GM12878 (cell line): Measurements from ENCODE around the gene C17orf58.

ENCODE experiments used
- CTCF ChIP-seq, 3 experiments: IDR thresholded peaks in 2 of 3; conservative IDR thresholded peaks in 1 of 3; 2 replicates each; pipeline ENCODE4 v1.5.1; 2011; ENCODE audit warnings: low read depth in 3 of 3, low read length in 3 of 3, mild to moderate bottlenecking in 3 of 3, control low read depth in 2 of 3, moderate library complexity in 2 of 3, inconsistent platforms in 1 of 3, mixed read lengths in 1 of 3; ENCODE audit not compliant: control insufficient read depth in 2 of 3, insufficient read depth in 1 of 3; ENCODE audit errors: extremely low read depth in 1 of 3
- SP1 ChIP-seq: IDR thresholded peaks from one replicate; pipeline ENCODE4 v1.6.1; 2011; ENCODE audit warnings: low read depth, low read length
- ZNF384 ChIP-seq: IDR thresholded peaks from 2 replicates; pipeline ENCODE4 v1.6.1; 2012; ENCODE audit warnings: low read depth, mild to moderate bottlenecking, low read length, improper control_type of control experiment, borderline replicate concordance

DNA sequence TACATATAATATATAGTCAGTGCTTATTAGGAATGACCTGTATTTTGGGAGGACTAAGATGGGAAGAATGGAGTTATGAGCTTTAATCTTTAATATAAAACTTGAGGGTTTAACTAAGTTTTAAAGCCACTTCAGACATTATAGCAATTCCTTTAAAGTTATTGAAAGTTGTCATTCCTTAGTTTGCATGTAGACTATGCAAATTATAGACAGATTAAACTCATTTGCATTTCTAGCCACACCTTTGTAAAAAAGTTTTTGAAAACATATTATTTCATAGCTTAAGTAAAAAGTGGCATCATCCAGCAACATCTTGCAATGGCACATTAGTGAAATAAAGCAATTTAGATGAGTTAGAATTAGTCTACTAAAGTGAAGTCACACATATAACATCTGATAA lies 49.8 kb downstream of the C17orf58 start:
- TF ChIP-seq CTCF (IDR thresholded peaks at IDR 0.05 in 2 of 3, conservative IDR thresholded peaks at IDR 0.05 in 1 of 3; ENCODE audit: control insufficient read depth in 2 of 3, extremely low read depth in 1 of 3, insufficient read depth in 1 of 3, low read depth in 3 of 3, low read length in 3 of 3) (no peak), SP1 (no peak), ZNF384 (no peak)
